HG03139 (cell line): ENCODE results near the gene RNF167.

ENCODE experiments used
- ATAC-seq: cut with Tn5 transposase; IDR thresholded peaks from one replicate; pipeline ENCODE4 v1.9.1; 2021; ENCODE audit not compliant: unreplicated experiment

Gene RNF167

GRCh38 chr17:4937553-4937952 is 2.5 kb upstream of the RNF167 start:
- ATAC-seq, result no peak

GRCh38 chr17:4938069-4938491 is 2.0 kb upstream of the RNF167 start:
- no peak for ATAC-seq

DNA sequence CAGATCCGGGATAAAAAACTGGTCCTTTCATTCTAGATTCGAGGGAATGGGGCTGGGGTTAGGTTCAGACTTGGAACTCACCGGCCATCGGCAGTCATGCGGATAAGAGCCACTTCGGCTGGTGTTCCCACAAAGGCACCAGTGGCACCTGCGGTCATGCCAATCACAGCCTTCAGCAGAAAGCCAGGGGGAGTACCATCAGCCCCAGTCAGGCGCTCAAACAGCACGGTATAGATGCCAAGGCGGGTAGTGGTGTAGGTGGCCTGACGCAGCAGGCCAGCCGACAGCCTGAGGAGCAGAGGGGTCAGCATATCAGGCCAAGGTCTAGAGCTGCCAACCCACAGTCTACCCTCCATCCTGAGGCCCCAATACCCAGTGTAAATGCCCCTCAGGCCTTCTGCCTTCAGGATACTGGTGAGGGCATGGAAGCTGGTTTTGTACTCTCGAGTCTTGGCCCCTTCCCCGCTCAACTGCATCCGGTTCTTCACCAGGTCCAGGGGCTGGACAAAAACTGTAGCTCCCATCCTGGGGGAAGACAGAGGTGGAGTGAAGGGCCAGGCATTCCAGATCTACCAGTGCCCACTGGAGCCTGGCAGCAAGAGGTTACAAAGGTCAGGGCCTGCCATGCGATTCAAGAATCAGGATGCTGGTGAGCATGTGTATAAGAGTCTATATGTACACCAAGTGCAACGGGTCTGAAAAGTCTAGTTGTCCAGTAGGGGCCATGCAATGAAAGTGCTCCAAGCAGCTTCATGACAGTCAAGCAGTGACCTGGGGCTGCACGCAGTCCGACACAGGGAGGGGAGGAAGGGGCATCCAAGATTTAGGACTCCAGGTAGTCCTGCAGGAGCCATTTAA is 1.2 kb upstream of the RNF167 start:
- ATAC-seq, result no peak

DNA sequence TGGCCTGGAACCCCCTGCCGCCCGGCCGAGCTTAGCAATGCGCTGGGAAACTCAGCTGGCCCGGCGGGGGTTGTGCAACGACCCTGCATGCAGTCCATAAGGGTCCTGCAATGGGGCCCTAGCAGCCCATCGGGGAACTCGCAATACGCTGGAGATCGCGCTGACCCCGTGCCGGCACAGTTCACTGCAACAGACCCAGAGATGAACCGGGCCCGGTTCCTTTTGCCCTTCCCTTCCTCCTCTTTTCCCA is 597 bp upstream of the RNF167 start:
- ATAC-seq, result peak; percentile 3

- no peak for ATAC-seq
Measured at GRCh38 chr17:4940555-4941318, 669 bp downstream of the RNF167 start.

GRCh38 chr17:4941319-4941610 is 1.2 kb downstream of the RNF167 start:
- no peak for ATAC-seq

GRCh38 chr17:4942760-4943508 is 2.9 kb downstream of the RNF167 start:
- ATAC-seq, result no peak

DNA sequence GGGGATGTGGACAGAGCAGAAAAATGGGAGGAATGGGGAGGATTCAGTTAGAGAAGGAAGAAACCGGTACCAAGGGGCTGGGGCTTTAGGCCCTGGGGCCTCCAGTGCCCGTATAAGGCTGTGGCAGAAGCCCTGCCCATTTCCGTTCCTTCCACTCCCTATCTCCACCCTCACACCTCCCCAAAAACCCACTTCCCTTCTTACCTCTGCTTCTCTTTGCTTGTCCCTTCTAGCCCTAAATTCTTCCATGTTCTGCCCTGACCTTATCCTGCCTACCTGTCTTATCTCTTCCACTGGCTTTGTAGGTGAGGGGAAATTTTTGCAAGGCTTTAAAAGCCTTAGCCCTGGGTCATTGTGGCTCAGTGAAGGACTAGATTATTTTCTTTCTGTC is 4.1 kb downstream of the RNF167 start:
- no peak for ATAC-seq

- ATAC-seq, result no peak
Measured at GRCh38 chr17:4944554-4945175, 4.6 kb downstream of the RNF167 start.

- no peak for ATAC-seq
Measured at GRCh38 chr17:4945176-4945943, 5.3 kb downstream of the RNF167 start.

- ATAC-seq, result no peak
Measured at GRCh38 chr17:4945944-4946280, 5.8 kb downstream of the RNF167 start.

DNA sequence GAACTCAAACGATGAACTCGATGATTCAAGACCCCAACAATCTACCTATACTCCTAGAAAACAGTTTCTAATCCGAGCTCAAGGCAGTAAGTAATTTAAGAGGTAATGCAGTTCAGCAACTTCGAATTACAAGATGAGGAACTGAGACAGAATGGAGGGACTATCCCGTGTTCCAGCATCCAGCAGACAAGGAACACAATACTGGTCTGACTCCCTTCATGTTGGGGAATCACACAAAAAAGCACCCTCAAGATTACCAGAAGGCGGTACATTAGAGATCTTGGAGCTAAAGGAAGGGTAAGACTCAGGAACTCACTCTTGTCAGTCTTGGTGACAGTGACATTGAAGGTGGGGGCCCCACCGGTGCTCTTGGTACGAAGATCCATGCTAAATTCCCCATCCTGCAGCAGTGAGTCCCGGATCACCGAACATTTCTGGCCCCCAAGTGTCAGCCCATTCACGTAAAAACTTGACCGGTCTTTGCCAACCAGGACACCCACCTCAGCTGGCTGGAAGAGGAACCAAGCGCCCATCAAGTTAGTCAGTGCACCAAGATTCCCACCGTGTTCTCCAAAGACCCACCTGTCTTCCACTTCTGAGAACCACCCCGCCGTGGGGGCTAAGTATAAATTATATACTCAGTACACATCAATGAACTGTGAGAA is 6.4 kb downstream of the RNF167 start:
- ATAC-seq, result no peak

- no peak for ATAC-seq
Measured at GRCh38 chr17:4947010-4947410, 6.9 kb downstream of the RNF167 start.

DNA sequence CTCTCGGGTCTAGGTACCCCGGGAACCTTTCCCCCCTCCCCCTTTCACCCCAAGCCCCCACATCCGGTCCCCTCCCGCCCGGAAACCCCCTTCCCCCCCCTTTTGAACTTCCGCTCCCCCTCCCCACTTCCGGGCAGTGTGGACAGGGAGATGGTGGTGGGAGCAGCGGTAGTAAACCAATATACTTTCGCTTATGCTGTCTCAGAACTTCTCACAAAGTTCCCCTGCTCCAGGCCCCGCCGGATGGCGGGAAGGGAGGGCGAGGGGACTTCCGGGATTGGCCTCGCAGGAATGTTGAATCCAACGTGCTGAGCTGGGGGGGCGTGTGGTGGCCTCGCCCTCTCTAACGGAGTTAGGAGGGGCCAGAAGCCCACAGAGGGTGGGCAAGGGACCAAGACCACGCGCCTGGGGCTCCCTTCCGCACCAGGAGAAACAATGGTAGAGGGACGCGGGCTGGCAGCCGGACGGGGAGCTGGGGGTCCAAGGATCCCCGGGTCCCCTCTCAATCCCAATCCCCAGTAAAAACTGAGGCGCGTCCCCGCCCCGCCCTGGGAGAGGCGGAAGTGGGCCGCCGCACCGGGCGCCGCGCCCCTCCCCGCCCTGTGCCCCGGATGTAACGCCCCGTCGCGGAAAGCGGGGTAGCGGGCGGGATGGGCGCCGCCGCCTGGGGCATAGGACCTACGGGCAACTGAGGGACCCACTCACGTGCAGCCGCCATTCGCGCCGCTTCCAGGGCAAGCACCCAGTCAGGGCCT is 7.5 kb downstream of the RNF167 start:
- ATAC-seq, result no peak

DNA sequence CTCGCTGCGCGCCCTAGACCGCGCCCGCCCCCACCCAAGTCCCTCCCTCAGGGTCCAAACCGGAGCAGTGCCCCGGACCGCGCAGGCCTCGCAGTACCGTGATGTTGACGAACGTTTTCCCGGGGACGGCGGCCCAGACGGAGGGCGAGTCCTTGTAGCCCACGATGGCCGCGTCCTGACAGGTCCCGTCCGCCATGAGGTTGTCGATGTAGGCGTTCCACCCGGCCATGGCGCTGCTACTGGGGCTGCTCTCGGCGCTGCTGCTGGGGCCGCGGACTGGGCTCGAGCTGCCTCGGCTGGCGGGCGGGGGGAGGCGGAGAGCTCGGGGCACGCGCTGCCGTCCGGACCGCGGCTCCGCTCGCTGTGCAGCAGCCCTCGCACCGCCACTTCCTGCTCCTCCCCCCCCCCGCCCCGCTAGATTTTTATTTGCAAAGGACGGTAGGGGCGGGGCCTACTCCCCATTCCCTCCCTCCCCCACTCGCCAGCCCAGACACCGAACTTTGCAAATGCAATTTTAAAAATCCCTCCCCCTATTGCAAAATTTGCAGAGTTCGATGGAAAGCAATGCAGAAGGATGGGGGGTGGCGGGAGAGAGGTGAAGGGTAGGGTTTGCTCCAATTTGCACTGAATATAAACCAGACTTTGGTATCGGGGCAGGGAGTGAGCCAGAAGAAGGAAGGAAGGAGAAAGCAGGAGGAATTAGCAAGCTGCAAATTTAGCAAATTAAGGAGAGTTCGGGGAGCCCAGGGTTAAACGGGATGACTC is 8.3 kb downstream of the RNF167 start, which contains the start of gene PFN1:
Gene PFN1, minus strand, starts transcription at position 365 of the 765 bp plus-strand sequence. Its CDS starts 136 bp downstream, at position 229.
- no peak for ATAC-seq

DNA sequence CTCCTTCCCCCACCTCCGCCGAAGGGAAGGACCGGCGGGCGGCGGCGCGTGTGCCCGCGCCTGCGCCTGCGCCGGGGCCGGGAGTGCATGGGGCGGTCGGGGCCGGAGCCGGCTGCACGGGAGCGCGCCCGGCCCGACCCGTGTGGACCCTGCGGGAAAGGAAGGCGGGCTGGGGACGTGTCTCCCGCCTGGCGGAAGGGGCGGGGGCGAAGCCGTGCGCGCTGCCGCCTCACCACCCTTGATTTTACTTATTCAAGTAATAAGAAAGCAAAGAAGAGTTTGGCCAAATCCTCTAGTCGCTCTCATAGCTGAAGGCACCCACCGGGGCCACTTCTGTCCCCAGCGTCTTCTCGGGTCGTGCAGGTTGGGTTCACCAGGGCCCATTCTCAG is 8.9 kb downstream of the RNF167 start:
- ATAC-seq, result no peak

DNA sequence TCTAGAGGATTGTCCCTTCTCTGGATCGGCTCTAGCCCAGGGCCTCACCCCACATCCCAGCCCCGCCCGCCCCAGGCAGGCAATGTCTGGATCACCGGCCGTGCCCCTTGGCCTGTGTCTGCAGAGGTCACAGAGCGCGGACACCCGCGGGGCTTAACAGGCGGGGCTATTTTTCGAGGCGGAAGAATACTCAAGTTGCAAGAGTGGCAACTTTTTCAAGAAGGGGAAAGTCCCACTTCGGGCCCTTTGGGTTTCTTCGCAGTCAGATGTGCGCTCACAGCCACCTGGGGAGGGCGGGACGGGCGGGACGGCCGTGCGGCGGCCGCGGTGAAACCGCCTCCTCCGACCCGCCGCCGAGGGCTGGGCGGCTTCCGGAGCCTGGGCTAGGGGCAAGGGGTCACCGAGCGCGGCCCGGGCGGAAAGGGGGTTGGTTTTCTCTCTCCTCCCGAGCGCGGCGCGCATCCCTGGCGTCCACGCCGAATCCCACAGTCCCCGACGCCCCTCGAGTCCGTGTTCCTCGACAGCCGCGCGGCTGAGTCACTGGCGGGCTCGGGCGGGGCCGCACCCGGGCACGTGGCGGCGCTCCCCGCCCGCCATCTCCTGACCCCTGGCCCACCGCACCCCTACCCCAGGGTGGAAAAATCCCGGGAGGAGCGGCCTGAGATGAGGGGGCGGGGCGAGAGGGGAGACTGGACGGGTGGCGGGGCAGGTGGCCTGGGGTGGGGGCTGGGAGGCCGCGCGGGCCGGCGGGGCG is 9.4 kb downstream of the RNF167 start:
- no peak for ATAC-seq

DNA sequence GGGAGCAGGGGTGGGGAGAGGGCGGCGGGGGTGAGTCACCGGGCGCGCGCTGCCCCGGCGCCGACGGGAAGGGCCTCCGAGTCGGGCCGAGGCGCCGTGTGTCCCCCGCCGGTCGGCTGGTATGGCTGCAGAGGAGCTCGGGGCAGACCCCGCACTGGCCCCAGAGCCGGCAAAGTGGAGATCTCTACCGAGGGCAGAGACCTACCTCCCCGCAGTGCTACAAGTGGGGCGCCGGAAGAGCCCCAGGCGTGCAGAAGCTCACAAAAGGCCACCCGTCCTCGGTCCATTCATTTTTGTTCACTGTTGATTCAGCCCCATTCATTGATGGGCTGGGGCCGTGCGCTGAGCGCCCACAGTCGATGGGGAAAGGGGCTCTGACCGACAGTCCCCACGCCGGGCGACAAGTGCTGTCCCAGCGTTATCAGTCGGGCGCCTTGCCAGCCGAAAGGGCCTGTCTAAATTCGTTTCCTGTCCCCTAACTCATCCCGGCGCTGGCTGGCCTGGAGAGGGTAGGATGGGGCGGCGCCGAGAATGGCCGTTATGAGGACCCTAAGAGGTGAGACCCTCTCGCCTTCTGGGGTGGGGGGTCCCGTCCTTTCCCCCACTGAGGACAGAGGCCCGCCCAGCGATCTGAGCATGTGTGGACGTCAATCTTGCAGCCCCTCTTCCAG is 10.1 kb downstream of the RNF167 start:
- ATAC-seq, result no peak
